NCI-H345 (cell line): ENCODE results near the gene TENM4.

ENCODE experiments used
- DNase-seq: peaks from one replicate; lab custom pipeline; 2025; lab: John Stamatoyannopoulos, UW

The TENM4 gene

GRCh38 chr11:79388201-79388600, 52.6 kb downstream of the TENM4 start:
- no peak for DNase-seq

- no peak for DNase-seq
These were observed 57.0 kb downstream of the TENM4 start for GRCh38 chr11:79383874-79384273.

DNA sequence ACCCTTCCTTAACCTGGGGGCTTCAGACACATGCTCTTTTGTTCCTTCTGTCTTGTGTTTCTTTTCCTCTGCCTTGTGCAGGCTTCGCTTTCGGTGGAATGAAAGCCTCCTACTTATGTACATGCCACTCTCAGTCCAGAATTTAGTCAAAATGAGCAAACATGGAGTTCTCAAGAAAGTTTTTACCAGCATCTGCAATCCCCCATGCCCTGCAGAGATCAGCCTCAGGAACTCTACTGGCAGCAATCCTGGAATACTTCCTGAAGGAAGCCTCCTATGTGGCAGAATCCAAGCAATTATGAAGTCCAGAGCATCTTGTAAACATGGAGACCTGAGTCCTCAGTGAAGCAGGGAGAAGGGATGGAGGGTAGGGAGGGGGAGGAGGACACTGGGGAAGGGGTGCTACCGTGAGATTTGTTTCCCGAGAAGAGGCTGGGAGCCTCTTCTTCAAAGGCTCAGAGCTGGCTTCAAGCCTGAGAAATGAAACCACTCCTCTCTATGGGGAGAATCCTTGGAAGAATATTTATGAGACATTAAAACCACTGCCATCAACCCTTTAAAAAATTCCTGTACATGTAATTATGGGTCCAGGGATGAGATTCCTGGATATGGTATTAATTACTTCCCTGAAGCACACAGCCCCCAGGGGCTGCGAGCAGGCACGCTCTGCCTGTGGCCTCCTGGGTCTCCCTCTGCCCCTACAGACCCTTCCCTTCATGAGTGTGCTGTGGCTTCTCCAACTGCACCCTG, 58.4 kb downstream of the TENM4 start:
- no peak for DNase-seq

DNA sequence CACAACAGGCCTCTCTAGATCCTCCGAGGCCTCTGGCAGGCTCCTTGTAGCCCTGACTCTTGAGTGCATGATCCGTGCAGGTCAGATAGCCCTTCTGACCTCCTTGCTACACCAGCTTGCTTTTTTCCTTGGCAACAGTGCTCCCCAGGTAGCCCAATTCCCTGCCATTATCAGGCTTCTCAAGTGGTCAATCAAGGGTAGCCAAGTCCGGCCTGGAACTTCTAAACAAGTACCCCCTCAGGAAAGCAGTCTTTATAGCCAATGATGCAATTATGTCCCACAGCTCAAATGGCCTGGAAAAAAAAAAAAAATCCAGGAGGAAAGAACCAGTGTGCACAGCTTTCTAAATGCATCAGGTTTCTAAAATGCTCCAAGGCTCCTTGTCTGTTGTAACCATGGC, 59.8 kb downstream of the TENM4 start:
- no peak for DNase-seq

DNA sequence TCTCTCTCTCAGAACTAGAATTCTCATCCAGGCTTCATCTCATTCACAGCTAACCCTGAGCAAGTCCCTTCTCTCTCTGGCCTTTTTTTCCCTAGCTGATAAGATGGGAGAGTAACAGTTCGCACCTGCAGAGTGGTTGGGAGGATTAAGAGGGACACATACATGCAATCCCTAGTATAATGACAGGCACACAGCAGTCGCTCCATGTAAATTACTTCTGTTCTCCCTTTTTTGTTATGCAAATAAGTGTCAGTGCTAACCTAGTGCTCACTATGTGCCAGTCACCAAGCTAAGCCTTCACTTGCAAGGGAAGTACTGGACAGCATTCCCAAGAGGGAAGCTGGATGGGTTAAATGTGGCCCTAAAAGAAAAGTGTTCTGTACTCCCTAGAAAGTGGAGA, 63.4 kb downstream of the TENM4 start:
- DNase-seq: no peak

DNA sequence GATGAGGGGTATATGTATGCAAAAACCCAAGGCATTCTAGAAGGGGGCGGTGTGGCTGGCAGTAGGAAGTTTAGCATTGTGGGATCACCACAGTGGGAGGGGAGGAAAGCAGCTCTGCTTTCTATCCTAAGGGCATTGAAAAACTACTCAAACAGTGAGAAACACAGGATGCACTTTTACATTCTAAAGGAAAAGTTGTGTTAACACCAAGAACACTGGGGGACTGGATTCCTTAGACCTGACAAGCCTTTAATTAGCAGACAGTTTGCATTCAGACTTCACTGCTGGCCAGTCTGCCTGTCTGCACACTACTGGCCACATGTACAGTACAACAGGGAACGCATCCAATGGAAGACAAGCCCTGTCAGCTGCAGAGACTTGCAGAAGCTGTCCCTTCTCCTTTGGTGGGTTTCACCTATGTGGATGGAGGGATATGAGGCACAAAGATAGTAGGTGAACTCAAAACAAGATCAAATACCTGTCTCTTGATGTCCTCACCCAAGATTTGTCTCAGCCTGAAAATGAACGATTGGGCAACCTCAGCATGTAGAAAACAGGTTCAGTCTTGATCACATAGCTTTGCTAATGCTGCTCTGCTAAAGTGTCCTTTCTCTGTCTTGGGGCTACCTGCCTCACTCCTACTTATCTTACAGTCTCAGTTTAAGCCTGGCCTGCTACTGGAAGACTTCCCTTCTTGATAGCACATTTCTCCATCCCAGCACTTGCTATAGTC, 64.8 kb downstream of the TENM4 start:
- DNase-seq: no peak

DNA sequence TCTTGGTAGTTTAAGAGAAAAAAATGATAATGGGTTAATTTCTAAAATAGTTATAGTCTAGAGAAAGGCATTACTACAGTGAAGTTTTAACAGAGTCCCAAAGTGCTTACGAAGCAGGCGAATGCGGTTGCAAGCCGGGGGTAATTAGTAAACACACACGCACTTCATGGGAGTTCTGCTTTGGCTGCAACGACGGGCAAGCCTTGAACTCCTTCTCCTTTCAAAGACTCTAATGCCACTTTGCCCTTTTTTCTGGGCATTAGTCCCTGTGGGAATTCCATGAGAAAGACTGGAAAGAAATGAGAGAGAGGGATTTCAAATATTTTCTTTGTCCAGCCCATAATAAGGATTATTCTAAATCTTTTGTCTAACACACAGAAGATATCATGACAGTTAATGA, 66.1 kb downstream of the TENM4 start:
- no peak for DNase-seq

DNA sequence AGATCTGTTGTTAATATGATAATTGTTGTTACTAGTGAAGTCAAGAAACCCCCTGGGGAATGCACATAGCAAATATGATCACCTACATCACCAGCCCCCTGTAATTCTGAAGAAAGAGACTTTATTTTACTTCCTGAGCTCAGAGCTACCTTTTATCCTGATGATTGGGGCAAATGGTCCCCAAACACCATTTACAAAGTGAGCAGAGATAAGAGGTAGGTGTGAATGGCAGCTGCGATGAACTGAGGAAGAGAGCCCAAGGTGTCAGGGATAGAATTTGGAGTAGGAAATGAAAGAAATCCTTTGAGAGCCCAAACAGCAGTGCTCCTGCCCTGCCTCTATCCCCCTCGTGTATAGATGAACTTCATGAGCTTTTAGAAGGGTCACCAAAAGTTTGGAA, 69.1 kb downstream of the TENM4 start:
- no peak for DNase-seq

DNA sequence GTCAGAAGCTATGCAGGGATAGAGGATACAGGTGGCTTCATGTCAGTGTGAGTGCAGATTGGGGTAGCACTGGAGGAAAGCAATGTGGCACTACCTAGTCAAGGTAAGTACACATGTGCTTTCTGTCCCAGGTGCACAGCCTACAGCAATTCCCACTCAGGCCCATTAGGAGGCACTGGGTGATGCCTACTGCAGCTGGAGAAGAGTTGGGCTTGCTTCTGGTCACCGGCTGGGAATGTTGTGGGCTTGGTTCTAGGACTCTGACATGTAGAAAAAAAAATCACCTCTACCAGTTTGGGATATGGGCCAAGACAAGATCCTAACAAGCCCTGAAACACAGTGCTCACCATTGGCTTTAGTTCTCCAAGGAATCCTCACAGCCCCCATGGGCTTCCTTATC, 69.7 kb downstream of the TENM4 start:
- no peak for DNase-seq

GRCh38 chr11:79369055-79369454, 71.8 kb downstream of the TENM4 start:
- DNase-seq: no peak

DNA sequence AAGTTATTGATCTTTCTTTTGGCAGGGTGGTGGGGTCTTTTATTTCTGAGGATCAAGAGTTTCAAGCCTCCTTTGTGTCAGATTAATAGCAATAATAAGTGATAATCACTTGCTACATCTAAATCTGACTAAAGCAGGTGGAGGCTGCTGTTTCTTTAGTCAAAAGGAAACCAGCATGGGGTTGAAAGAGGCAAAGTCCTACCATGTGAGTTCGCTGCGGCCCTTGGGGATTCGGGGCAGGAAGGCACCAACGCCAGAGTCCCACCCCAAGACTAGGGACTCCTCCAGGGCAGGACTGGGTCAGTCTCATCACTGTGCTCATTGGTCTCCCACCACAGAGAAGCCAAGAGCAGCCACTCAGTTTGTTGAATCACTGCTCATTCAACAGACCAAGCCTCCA, 73.0 kb downstream of the TENM4 start:
- no peak for DNase-seq

- no peak for DNase-seq
These were observed 74.6 kb downstream of the TENM4 start for GRCh38 chr11:79366218-79366617.

DNA sequence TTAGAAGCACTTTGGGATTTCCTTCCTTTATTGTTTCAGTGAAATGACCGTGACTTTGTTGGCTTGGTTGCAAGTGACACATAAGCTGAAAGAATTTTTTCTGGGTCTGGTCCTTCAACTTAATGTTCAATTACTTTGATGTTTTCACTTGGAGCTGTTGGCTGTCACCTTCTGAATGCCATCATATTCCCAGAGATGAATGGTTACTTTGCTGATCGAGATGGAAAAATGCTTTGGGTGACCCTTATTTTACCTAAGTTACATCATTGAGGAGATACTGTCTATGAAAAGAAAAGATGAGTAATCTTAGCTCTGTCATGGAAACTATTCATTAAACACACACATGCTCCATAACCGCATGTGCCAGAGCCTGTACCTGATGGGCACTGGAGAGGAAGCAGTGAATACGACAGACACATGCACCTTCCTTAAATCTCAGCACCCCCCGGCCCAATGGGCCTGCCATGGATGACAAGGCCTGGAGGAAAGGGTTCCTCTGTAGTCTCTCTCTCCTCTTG, 76.9 kb downstream of the TENM4 start:
- DNase-seq: no peak

DNA sequence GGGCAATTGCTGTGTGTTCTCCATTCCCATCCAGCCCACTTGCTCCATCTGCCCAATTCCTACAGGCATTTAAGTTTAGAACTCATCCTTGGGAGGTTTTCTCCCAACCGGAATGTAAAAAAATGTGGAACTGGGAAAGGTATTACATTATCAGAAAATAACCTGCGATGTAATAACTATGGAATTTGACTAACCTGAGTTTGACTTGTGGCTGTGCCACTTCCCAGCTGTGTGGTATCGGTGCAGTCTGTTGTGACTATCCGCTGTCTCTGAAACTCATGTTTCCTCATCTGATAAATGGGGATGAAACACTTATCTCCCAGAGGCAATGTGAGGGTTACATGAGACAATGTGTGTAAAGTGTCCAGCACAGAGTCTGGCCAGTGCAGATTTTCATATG, 77.6 kb downstream of the TENM4 start:
- no peak for DNase-seq

DNA sequence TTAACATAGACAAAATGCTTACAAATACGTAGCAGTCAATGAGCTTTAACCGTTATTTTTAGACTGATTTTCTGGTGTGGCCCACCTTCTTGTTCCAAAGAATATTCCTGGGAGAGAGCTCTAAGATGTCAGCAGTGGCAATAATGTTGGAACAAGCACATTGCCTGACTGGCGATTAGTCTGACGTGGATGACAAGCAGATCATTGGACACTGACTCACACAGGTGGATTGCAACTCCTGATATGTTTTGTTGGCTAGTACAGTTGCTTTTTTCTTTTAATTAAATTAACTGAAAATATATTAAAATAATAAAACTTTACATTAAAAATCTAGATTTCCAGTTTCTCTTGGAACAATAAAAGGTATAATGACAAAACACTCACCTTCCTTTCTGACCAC, 78.0 kb downstream of the TENM4 start:
- no peak for DNase-seq

- no peak for DNase-seq
These were observed 78.5 kb downstream of the TENM4 start for GRCh38 chr11:79362206-79362757.

GRCh38 chr11:79358258-79358657, 82.6 kb downstream of the TENM4 start:
- DNase-seq: no peak

DNA sequence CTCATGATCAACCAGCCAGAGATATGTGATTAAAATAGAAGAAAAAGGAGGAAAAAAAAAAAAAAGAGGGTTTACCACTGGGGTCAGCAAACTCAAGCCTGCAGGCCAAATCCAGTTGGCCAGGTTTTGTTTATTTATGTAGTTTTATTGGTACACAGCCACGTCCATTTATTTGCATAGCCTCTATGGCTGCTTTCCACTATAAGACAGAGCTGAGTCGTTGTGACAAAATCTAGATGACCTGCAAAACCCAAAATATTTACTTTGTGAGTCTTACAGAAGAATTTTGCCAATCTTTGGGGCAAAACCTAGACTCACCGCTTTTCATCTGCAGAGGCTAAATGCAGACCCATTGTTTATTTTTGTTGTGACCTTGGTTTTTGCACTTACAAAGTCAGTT, 87.1 kb downstream of the TENM4 start:
- no peak for DNase-seq

- no peak for DNase-seq
These were observed 88.5 kb downstream of the TENM4 start for GRCh38 chr11:79352349-79352703.

DNA sequence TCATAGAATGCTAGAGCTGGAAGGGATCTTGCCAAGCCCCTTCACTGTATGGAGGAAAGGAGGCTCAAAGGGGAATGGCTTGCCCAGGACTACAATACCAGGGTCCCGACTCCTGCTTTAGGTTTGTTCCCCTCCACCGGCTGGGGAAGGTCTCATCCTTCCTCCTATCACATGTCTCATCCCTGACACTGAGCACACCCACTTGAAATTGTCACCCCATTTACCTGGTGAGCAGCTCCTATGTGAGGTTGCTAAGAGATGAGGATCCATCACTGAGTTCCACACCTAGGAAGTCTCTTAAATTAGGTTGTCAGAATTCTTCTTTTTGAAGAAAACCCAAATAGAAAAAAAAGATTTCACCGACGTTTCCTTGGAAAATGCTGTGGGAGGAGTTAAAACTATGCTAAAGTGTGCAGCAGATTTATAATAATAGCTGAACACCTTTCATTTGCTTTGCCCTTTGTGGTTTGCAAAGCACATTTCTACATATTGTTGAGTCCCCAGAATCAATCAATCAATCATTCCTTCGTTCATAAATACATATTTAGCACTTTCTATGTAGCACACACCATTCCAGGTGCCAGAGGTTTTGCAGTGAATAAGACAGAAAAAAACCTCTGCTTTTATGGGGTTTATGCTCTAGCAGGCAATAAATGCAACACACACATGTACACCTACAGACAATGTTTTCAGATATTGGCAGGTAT, 91.7 kb downstream of the TENM4 start:
- DNase-seq: no peak

DNA sequence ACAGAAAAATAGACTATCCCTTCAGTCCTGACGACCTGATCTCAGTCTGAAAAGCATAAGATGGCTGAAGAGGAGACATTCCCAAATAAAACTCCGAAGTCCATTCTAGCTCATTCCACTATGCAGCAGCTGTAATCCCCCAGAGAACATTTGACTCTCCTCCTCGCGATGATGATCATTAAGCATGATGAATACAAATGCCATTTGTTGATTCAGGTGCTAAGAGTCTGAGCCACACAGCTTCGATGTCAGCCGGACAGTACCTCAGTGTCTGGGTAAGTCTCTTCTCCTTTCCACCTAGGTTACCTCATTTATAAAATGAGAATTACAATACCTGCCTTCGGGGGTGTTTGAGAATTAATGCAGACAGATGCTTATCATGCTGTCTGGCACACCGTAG, 94.8 kb downstream of the TENM4 start:
- DNase-seq: no peak

- DNase-seq: no peak
These were observed 96.0 kb downstream of the TENM4 start for GRCh38 chr11:79344753-79345294.
